B cell (primary cell): ENCODE measurements around the gene WDHD1. TPM values are rescaled to one million over a fixed set of nuclear protein-coding genes. Genes with fewer than 3 reads are reported as not detected.

ENCODE experiments used
- ATAC-seq: fragments of 200-7000 bp; cut with Tn5 transposase; one replicate; pipeline ENCODE4 v1.10.0; 2021; ENCODE audit warnings: low read depth, mild to moderate bottlenecking, moderate number of reproducible peaks, moderate library complexity
- CTCF ChIA-PET: fragments of 350-600 bp; sonication (Branson Sonifier 250); formaldehyde crosslinking; loops from one replicate; lab custom pipeline; 2021; ENCODE audit warnings: antibody characterized with exemption, inconsistent platforms; lab: Charles Lee
- POLR2A ChIA-PET: fragments of 350-600 bp; sonication (Branson Sonifier 250); formaldehyde crosslinking; loops from one replicate; lab custom pipeline; 2021; ENCODE audit warnings: antibody characterized with exemption; lab: Charles Lee
- DNase-seq: peaks from one replicate; pipeline ENCODE4 v3.0.0; 2013
- H2AFZ ChIP-seq: 2 replicates; pipeline ENCODE4 v1.6.1; 2012; ENCODE audit warnings: mild to moderate bottlenecking, low read depth, low read length; ENCODE audit not compliant: insufficient read depth, poor library complexity, severe bottlenecking
- H3K27ac ChIP-seq, 2 donors: 1 replicate in 1 of 2; 2 replicates in 1 of 2; pipeline ENCODE4 v1.5.1; 2012 to 2013; ENCODE audit warnings: low read length in 2 of 2, mild to moderate bottlenecking in 2 of 2, moderate library complexity in 1 of 2
- H3K27me3 ChIP-seq, 4 experiments: fragments of 200-600 bp in 1 of 4; sonication (generic) in 1 of 4; replicated peaks in 1 of 4; 1 replicate in 2 of 4; 2 replicates in 2 of 4; pipeline versions ENCODE4 v1.6.1 to v1.7.0; 2013 to 2016; ENCODE audit warnings: low read length in 3 of 4, mild to moderate bottlenecking in 2 of 4, mixed read lengths in 1 of 4, moderate library complexity in 1 of 4; ENCODE audit not compliant: insufficient read depth in 4 of 4, control insufficient read depth in 3 of 4; ENCODE audit errors: control extremely low read depth in 1 of 4
- H3K36me3 ChIP-seq, 2 experiments: replicated peaks in 1 of 2; 1 replicate in 1 of 2; 2 replicates in 1 of 2; pipeline versions ENCODE4 v1.6.1 to v1.7.1; 2013; ENCODE audit warnings: low read length in 1 of 2; ENCODE audit not compliant: insufficient read depth in 2 of 2, control insufficient read depth in 1 of 2; ENCODE audit errors: control extremely low read depth in 1 of 2, extremely low read depth in 1 of 2
- H3K4me1 ChIP-seq, 2 donors: fragments of 200-600 bp in 1 of 2; sonication (generic) in 1 of 2; 1 replicate in 1 of 2; 2 replicates in 1 of 2; pipeline versions ENCODE4 v1.5.1 to v1.6.1; 2013 to 2017; ENCODE audit warnings: low read length in 2 of 2; ENCODE audit not compliant: control insufficient read depth in 2 of 2, insufficient read depth in 2 of 2
- H3K4me2 ChIP-seq: replicated peaks from 2 replicates; pipeline ENCODE3; 2012; ENCODE audit warnings: mild to moderate bottlenecking, low read depth, low read length; ENCODE audit not compliant: poor library complexity, severe bottlenecking
- H3K4me3 ChIP-seq, 5 experiments: fragments of 200-600 bp in 1 of 5; sonication (generic) in 1 of 5; 1 replicate in 3 of 5; 2 replicates in 2 of 5; pipeline versions ENCODE4 v1.5.1 to v1.7.0; 2011 to 2016; ENCODE audit warnings: low read length in 4 of 5, mild to moderate bottlenecking in 4 of 5, low read depth in 2 of 5, control low read depth in 1 of 5, moderate library complexity in 1 of 5; ENCODE audit not compliant: insufficient read depth in 1 of 5; ENCODE audit errors: control extremely low read depth in 1 of 5, extremely low read depth in 1 of 5
- H3K79me2 ChIP-seq: fragments of 200-600 bp; sonication (generic); one replicate; pipeline ENCODE4 v1.6.0; 2016; ENCODE audit warnings: low read length; ENCODE audit not compliant: control insufficient read depth, insufficient read depth
- H3K9ac ChIP-seq: fragments of 200-600 bp; sonication (generic); 2 replicates; pipeline ENCODE4 v1.6.1; 2017; ENCODE audit warnings: mild to moderate bottlenecking, low read length, moderate library complexity
- H3K9me3 ChIP-seq, 3 donors: one replicate each; pipeline versions ENCODE4 v1.6.1 to v1.7.1; 2013; ENCODE audit warnings: low read length in 2 of 3; ENCODE audit not compliant: control insufficient read depth in 2 of 3, insufficient read depth in 1 of 3; ENCODE audit errors: control extremely low read depth in 1 of 3
- H4K20me1 ChIP-seq: 2 replicates; pipeline ENCODE4 v1.6.0; 2012; ENCODE audit warnings: mild to moderate bottlenecking, low read length; ENCODE audit not compliant: insufficient read depth, control insufficient read depth, poor library complexity, severe bottlenecking
- H3K27ac Mint-ChIP-seq: one replicate; pipeline ENCODE4 v1.8.0; 2021; ENCODE audit warnings: mixed read lengths
- H3K27me3 Mint-ChIP-seq: one replicate; pipeline ENCODE4 v1.8.0; 2021; ENCODE audit warnings: mixed read lengths
- H3K4me1 Mint-ChIP-seq: one replicate; pipeline ENCODE4 v1.8.0; 2021; ENCODE audit warnings: mixed read lengths
- H3K4me3 Mint-ChIP-seq: one replicate; pipeline ENCODE4 v1.8.0; 2021; ENCODE audit warnings: mixed read lengths
- H3K9me3 Mint-ChIP-seq: one replicate; pipeline ENCODE4 v1.8.0; 2022; ENCODE audit warnings: mixed read lengths; ENCODE audit not compliant: insufficient read depth
- EZH2 ChIP-seq: IDR thresholded peaks from 2 replicates; pipeline ENCODE4 v1.6.1; 2012; ENCODE audit warnings: borderline replicate concordance, low read depth, mild to moderate bottlenecking, moderate library complexity, low read length; ENCODE audit not compliant: insufficient read depth, poor library complexity, severe bottlenecking
- WGBS: methylation state at CpG from one replicate; pipeline ENCODE4 v1.1.5; 2013; ENCODE audit warnings: missing lambda C conversion rate; ENCODE audit not compliant: insufficient coverage; 5-methylcytosine and 5-hydroxymethylcytosine counted together
- intact Hi-C: fragments of 100-400 bp; cut with micrococcal nuclease; formaldehyde crosslinking; loops from one replicate; pipeline ENCODE4 v1.10.0; 2022
- polyA plus RNA-seq: library from polyadenylated mRNA; depleted of rRNA; stranded (reverse); fragments of >200 nt; gene quantifications from 2 replicates; pipeline ENCODE4 v1.2.3, GENCODE V29; 2012
- total RNA-seq, 2 donors: library from RNA; stranded (reverse); fragments of 120-200 nt in 1 of 2; gene quantifications; 1 replicate in 1 of 2; 2 replicates in 1 of 2; pipeline versions ENCODE4 v1.2.3 to v1.2.4, GENCODE V29; 2013 to 2022
- TF ChIP-seq, protein P1 (sequence below): fragments of 200-600 bp; IDR thresholded peaks from one replicate; pipeline ENCODE4 v1.8.0; 2022; ENCODE audit warnings: antibody characterized with exemption, mild to moderate bottlenecking

The WDHD1 gene
- total and polyA plus RNA-seq, 2 donors (not counting 1 experiment from before 2014, with no cell fraction given): 0.61 to 6.5 TPM

DNA sequence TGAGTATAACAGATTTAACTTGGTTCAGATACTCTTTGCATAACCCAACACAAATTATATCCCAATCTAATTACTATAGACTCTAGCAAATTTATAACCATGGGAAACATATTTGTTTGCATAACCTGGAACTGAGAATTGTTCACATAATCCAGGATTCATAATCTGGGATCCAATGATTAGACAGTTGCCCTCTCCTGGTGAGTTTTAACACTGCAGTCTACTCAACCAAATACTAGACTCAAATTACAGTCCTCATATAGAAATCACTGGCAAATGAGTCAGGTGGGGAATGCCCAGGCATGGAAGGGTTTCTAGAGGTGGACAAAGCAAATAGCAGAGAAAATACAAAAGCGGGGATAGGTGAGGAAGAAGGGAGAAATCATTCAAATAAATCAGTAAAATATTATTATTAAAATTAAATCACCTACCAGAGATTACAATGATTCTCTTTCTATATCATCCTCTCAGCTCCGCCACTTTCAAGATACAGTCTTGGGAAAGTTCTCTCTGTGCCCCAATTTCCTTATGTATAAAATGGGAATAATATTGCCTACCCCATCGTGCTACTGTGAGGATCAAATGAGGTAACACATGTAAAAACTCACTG is 133.6 kb downstream of the WDHD1 start:
- peaks cover 10% of the 10 kb centered on the region for H4K20me1 ChIP-seq
- H3K27me3 ChIP-seq: no peaks in the 10 kb centered on the region
- no peak overlapping the region for H3K4me2 ChIP-seq
- H3K9ac ChIP-seq: no peak overlapping the region
- Mint-ChIP-seq H3K27me3 (no peaks in the 10 kb centered on the region), H3K9me3 (no peaks in the 10 kb centered on the region), H3K4me3 (no peak overlapping the region), H3K27ac (no peak overlapping the region), H3K4me1 (peaks cover 29% of the 10 kb centered on the region)
- POLR2A ChIA-PET: no interaction called here
- H3K4me3 ChIP-seq: no peak overlapping the region
- TF ChIP-seq, protein P1, sequence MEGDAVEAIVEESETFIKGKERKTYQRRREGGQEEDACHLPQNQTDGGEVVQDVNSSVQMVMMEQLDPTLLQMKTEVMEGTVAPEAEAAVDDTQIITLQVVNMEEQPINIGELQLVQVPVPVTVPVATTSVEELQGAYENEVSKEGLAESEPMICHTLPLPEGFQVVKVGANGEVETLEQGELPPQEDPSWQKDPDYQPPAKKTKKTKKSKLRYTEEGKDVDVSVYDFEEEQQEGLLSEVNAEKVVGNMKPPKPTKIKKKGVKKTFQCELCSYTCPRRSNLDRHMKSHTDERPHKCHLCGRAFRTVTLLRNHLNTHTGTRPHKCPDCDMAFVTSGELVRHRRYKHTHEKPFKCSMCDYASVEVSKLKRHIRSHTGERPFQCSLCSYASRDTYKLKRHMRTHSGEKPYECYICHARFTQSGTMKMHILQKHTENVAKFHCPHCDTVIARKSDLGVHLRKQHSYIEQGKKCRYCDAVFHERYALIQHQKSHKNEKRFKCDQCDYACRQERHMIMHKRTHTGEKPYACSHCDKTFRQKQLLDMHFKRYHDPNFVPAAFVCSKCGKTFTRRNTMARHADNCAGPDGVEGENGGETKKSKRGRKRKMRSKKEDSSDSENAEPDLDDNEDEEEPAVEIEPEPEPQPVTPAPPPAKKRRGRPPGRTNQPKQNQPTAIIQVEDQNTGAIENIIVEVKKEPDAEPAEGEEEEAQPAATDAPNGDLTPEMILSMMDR: peak; percentile 89
- no peak for TF ChIP-seq EZH2
- no peaks in the 10 kb centered on the region for H3K9me3 ChIP-seq
- WGBS: 86% methylated on average over 1 of the region's 3 CpGs
- H3K36me3 ChIP-seq: no peaks in the 10 kb centered on the region
- intact Hi-C loops: loop anchor here (1.0 to 10.0 kb wide), 3 partner anchors 9 to 88 kb away; partner anchors contain the start of gene GCH1
- ATAC-seq (peak; percentile 75), DNase-seq (peak; percentile 60)
- H3K4me1 ChIP-seq: peaks cover 5 to 10% of the 10 kb centered on the region in 2 donors
- CTCF ChIA-PET: interaction anchor here (1.0 to 4.3 kb wide), 5 partner anchors 8 to 329 kb away, joined by 3 to 20 read pairs (median 11); partner anchors contain the start of gene GCH1
- no peak overlapping the region for H3K27ac ChIP-seq
- H3K79me2 ChIP-seq: peaks cover 30% of the 10 kb centered on the region
- no peak overlapping the region for H2AFZ ChIP-seq

DNA sequence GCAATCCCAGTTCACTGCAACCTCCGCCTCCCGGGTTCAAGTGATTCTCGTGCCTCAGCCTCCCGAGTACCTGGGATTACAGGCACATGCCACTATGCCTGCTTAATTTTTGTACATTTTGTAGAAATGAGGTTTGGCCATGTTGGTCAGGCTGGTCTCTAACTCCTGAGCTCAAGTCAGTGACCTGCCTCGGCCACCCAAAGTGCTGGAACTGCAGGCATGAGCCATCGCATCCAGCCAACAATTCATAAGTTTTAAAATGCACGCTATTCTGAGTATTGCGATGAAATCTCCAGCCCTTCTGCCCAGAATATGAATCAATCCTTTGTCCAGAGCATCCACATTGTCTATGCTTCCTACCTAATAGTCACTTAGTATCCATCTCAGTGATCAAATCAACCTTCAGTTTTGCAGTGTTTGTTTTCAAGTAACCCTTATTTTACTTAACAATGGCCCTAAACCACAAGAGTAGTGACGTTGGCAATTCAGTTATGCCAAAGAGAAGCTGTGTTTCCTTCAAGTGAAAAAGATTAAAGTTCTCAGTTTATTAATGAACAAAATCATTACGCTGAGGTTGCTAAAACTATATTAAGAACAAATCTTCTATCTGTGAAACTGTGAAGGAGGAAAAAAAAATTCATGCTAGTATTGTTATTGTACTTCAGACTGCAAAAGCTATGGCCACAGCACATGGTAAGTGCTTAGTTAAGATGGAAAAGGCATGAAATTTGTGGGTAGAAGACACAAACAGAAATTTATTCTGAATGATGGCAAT is 135.2 kb downstream of the WDHD1 start:
- peaks cover 36% of the 10 kb centered on the region for H3K4me1 Mint-ChIP-seq
- peaks cover 8 to 12% of the 10 kb centered on the region in 2 donors for H3K4me1 ChIP-seq
- H3K27ac Mint-ChIP-seq: peak overlapping the region; percentile 56
- no peak overlapping the region for H3K27ac ChIP-seq
- no peaks in the 10 kb centered on the region for H3K27me3 ChIP-seq
- H3K79me2 ChIP-seq: peaks cover 43% of the 10 kb centered on the region
- no peak overlapping the region for H2AFZ ChIP-seq
- DNase-seq (no peak), ATAC-seq (no peak)
- H3K9me3 ChIP-seq: no peaks in the 10 kb centered on the region
- H4K20me1 ChIP-seq: peaks cover 10% of the 10 kb centered on the region
- H3K36me3 ChIP-seq: no peaks in the 10 kb centered on the region
- intact Hi-C loops: loop anchor here (10.0 kb wide), 1 partner anchor 87 kb away; no protein-coding TSS in a partner anchor
- POLR2A ChIA-PET: no interaction called here
- H3K4me3 ChIP-seq: no peak overlapping the region
- no peaks in the 10 kb centered on the region for H3K27me3 Mint-ChIP-seq
- H3K4me3 Mint-ChIP-seq: no peak overlapping the region
- no peaks in the 10 kb centered on the region for H3K9me3 Mint-ChIP-seq
- H3K4me2 ChIP-seq: no peak overlapping the region
- 100% methylated on average over 7 of the region's 10 CpGs for WGBS
- TF ChIP-seq EZH2: no peak
- TF ChIP-seq, protein P1: no peak
- no peak overlapping the region for H3K9ac ChIP-seq
- CTCF ChIA-PET: interaction anchor here (2.7 to 4.3 kb wide), 2 partner anchors 12 to 328 kb away, joined by 11 to 20 read pairs; partner anchors contain the start of gene GCH1
